Ramos (cell line): Measurements from ENCODE around the gene PDX1.
"Not testable (repeated sequence)": the region's sequence is repeated elsewhere in the genome, so short reads cannot be mapped to it uniquely, and the experiment has no call there.

Experiments used
- in situ Hi-C: fragments of 300-500 bp; cut with MboI; formaldehyde crosslinking; loops from one replicate; pipeline ENCODE4 v1.14.3; 2022; ENCODE audit warnings: low sequenced_read_pairs; ENCODE audit not compliant: unreplicated experiment

PDX1 gene

GRCh38 chr13:27953676-27954405 lies 34.0 kb downstream of the PDX1 start:
- in situ Hi-C loops, result no loop called here

- in situ Hi-C loops, result no loop called here
Measured at GRCh38 chr13:27954406-27954851, 34.6 kb downstream of the PDX1 start.

- in situ Hi-C loops, result no loop called here
Measured at GRCh38 chr13:27955014-27955591, 35.3 kb downstream of the PDX1 start.

DNA sequence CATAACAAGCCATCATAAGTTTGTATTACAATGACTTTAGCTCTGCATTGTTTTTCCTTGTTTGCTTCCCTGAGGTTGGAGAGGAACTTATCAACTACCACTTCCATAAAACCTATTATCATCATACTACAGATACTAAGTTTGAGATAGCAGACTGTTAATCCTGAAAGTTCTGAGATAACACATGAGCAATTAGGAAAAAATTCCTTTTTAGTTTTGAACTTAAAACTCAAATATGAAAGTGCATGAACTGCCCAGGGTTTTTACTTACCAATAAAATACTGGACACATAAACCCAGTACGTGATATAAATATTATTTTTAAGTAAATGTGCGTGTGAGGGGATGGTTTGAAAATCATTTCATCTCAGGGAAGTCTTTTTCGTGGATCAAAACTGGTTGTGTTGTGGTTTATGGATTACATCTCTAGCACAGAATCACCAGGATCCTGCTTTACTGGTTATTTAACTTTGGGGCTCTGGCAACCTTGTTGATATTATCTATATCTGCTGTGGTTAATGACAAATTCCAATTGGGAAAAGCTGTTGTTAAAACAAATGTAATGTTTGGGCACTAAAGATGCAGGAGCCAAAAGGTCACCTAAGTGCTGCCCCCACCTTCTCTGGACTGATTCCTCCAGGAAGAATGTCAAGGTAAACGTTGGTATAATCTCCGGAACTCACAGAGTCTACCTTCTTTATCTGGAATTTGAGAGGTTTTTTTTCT lies 36.9 kb downstream of the PDX1 start:
- in situ Hi-C loops, result no loop called here

GRCh38 chr13:27959976-27960361 lies 40.2 kb downstream of the PDX1 start:
- in situ Hi-C loops, result no loop called here

DNA sequence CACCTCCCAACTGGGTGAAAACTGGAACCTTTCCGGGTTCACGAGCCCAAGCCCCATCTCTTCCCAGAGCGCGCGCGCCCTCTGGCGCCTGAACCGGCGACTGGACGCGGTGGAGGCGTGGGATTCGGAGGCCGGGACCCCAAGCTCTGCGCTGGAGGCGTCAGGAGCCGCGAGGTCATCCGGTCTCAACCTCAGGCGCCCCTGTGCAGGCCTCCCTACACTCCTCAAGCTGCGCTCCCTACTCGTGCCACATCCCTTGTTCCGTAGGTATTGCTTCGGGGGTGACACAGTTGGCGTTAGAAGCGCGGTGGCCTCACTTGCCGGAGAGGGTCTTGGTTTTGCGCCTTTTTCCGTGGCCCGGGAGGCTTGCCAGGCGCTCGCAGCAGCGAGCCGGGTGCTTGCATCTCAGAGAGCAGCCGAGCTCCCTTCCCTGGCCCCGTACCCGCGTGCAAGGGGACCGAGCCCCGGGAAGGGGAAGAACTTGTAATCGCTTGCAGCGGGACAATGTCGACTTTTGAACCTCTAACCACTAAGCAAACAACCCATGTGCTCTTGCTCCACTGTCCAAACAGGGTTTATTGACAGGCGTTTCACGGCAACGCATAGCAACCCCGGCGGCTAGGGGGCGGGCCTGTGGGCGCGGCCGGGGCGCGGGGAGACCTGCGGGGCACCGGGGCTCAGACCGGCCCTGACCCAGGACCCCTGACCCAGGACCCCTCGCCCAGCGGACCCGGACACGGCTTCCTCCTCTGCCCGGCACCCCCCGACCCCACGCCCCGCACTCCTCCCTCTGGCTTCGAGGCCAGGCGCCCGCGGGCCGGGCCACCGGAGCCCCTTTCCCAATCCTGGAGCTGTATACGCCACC lies 40.8 kb downstream of the PDX1 start:
- in situ Hi-C loops, result no loop called here

DNA sequence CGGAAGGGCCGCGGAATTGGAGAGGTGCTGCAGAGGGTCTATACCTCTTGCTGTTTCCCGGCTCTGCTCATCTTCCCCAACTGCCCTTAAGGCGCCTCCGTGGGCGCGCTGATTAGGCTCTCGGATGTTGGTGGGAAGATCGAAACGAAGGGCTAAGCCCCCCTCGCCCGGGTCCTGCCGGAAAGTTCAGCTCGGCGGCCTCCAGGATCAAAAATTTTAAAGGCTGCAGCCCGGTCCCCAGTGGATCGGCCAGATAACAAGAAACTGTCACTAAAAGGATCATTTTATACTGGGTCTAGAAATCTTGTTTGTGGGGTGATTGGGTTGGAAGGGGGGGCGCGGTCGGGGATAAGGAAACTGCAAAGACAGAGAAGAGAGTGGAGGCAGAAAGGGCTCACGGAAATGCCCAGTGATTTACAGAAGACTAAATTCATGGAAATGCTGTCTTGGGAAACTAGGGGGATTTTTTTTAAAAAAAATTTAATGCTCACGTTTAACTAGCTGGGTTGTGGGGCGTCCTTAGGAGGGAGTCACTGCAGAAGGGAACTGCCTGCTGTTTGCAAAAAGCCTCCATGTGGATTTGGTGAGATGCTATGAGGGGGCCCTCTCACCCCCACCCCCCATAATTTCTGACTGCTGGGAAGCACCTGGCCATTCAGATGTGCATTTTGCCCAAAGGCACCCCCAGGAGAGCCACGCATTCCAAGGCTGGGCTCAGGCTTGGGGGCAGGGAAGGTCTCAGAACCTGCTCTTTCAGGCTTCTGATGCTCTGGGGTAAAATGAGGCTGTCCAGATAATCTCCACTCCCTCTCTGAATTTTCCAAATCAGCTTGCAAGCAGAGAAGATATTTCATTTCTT lies 41.7 kb downstream of the PDX1 start:
- in situ Hi-C loops, result no loop called here

- in situ Hi-C loops, result no loop called here
Measured at GRCh38 chr13:27962128-27962841, 42.5 kb downstream of the PDX1 start.

- in situ Hi-C loops, result no loop called here
Measured at GRCh38 chr13:27962982-27963381, 43.2 kb downstream of the PDX1 start.

- in situ Hi-C loops, result no loop called here
Measured at GRCh38 chr13:27963491-27963890, 43.7 kb downstream of the PDX1 start.

- in situ Hi-C loops, result not testable (repeated sequence)
Measured at GRCh38 chr13:27964206-27964605, 44.4 kb downstream of the PDX1 start.

DNA sequence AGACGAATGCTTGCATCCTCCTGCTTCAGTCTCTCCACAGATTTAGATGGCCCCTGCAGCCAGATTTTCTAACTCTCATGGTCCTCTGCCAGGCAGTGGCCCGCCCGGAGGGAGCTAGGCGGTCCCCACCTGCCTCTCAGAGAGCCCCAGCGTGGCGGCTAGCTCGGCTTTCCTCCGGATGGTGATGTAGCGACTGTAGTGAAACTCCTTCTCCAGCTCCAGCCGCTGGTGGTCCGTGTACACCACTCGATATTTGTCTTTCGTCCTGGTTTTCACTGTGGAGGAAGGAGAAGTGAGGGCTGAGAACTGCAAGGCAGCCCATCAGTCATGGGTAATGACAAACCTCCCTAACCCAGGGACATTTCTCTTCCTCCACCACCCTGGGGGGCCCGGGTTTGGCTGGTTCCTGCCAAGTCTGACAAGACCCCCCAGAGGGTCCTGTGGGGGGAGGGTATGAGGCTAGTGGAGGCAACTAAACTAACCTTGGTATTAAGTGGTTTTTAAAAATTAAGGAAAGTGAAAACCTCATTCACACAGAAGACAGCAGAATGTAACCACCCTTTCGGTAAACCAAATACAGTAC lies 45.0 kb downstream of the PDX1 start:
- in situ Hi-C loops, result no loop called here

- in situ Hi-C loops, result no loop called here
Measured at GRCh38 chr13:27965343-27965739, 45.5 kb downstream of the PDX1 start.

GRCh38 chr13:27965740-27966640 lies 46.2 kb downstream of the PDX1 start:
- in situ Hi-C loops, result no loop called here

GRCh38 chr13:27966641-27967202 lies 46.9 kb downstream of the PDX1 start:
- in situ Hi-C loops, result no loop called here

- in situ Hi-C loops, result no loop called here
Measured at GRCh38 chr13:27967203-27967735, 47.5 kb downstream of the PDX1 start.

DNA sequence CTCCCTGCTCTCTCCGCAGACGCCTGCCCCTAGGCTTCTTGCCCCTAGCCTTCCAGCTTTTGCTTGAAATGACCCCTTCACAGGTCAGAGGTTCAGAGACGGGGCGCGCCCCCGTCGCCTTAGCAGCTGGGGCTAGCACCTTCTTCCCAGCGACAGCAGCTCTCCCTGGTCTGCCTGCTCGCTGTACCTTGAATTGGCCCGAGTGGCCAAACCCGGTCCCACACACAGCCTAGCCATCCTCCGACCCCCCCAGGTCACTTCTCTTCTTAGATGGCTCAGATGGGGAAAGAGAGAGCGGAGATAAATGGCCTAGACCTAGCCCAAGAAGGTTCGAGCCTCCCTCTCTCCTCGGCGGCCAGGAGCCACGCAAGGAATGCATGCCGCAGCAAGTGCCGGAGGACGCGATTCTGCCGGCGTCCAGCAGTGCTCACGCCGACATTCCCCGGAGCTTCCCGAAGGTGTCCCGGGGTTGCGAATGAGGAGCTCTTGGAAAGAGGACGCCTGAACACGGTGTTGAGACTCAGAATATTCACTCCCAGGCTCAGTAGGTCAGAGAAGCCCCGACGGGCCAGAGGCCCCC lies 48.0 kb downstream of the PDX1 start:
- in situ Hi-C loops, result no loop called here
